SK-N-SH treated with all-trans-retinoic acid at 6 μM for 48 hours (cell line): ENCODE data around the gene RNF17.

Source experiments
- ARNTL ChIP-seq: fragments of 450-650 bp; formaldehyde crosslinking; IDR thresholded peaks from 2 replicates; pipeline ENCODE4 v1.5.0; 2020; ENCODE audit warnings: low read depth, mild to moderate bottlenecking, moderate library complexity, borderline replicate concordance
- CREB5 ChIP-seq: fragments of 250-450 bp; sonication (Bioruptor Pico); IDR thresholded peaks from 2 replicates; pipeline ENCODE4 v1.5.1; 2020; ENCODE audit warnings: low read depth, mild to moderate bottlenecking, moderate library complexity
- PATZ1 ChIP-seq: fragments of 250-450 bp; sonication (Bioruptor Pico); IDR thresholded peaks from 2 replicates; pipeline ENCODE4 v1.8.0; 2020; ENCODE audit warnings: mild to moderate bottlenecking, moderate library complexity, borderline replicate concordance
- ZNF8 ChIP-seq: fragments of 450-650 bp; formaldehyde crosslinking; IDR thresholded peaks from 2 replicates; pipeline ENCODE4 v1.5.0; 2020; ENCODE audit warnings: mild to moderate bottlenecking, moderate library complexity

- TF ChIP-seq ARNTL (CRISPR knock-in tag) (no peak), ZNF8 (CRISPR knock-in tag) (no peak), CREB5 (CRISPR knock-in tag) (no peak), PATZ1 (no peak)
Measured at GRCh38 chr13:24878340-24878739, 114.4 kb downstream of the RNF17 start.
